Measurements from ENCODE around the gene NDUFA8.
A peak's percentile ranks its signal among the peaks of the same experiment; 100 is the strongest.

NDUFA8 gene

GRCh38 chr9:122184551-122184950 is 25.0 kb upstream of the NDUFA8 start:
- no peak for DNase-seq

DNA sequence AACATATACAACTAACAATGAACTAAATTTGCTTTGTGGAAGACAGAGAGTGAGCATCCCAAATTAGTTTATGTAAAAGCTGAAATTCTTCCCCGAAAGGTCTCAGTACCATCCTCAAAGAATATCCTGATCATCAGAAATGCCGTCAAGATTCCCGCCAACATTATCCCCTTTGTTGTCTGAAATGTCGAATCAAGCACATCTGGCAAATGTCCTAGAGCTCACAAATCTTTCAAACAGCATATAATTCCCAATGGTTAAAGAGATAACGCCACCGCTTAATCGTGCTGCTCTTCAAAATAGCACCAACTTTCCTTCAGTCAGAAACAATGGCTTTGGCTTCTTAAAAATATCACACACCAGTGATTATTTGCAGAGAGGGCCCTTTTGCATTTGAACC is 23.9 kb upstream of the NDUFA8 start:
- DNase-seq = no peak

GRCh38 chr9:122180633-122181032 is 21.1 kb upstream of the NDUFA8 start:
- no peak for DNase-seq

- no peak for DNase-seq
These were observed 20.1 kb upstream of the NDUFA8 start for GRCh38 chr9:122179690-122180074.

GRCh38 chr9:122179054-122179689 is 19.6 kb upstream of the NDUFA8 start:
- no peak for DNase-seq

DNA sequence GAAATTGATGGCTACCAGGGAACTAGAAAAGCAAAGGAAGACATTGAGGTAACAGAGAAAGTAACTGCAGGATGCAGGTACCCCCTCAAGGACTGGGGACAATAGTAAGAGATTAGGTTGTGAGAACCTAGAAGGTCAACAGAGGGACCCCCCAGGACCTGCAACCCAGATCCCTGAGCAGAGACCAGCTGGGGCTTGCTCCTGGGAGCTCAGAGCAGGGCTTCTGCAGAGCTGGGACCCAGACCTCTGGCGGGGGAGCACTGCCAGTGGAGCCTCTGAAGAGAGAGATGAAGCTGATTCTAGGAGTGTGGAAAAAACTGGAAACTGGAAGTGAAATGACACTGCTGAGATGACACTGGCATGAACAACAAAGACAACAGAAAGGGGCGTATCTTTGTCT is 17.3 kb upstream of the NDUFA8 start:
- DNase-seq = no peak

GRCh38 chr9:122173670-122174069 is 14.1 kb upstream of the NDUFA8 start:
- no peak for DNase-seq

GRCh38 chr9:122172131-122172530 is 12.6 kb upstream of the NDUFA8 start:
- no peak for DNase-seq

- no peak for DNase-seq
These were observed 8.8 kb upstream of the NDUFA8 start for GRCh38 chr9:122168356-122168755.

DNA sequence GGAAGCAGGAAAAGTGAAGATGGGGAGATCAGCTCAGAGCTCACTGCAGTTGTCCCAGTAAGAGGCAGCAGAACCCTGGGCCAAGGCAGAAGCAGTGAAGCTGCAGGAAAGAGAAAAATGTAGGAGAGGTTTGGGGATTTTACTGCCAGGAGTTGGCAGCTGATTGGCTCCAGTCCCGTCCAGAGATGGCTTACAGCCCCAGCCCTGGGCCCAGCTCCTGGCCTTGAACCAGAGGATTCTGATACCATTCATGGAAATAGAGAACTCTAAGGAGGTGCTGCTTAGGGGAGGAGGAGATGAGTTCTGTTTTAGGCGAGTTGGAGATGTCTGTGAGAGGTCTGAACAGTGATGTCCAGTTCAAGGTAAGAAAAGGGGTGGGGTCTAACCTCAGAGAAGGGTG is 4.7 kb upstream of the NDUFA8 start:
- DNase-seq = no peak

DNA sequence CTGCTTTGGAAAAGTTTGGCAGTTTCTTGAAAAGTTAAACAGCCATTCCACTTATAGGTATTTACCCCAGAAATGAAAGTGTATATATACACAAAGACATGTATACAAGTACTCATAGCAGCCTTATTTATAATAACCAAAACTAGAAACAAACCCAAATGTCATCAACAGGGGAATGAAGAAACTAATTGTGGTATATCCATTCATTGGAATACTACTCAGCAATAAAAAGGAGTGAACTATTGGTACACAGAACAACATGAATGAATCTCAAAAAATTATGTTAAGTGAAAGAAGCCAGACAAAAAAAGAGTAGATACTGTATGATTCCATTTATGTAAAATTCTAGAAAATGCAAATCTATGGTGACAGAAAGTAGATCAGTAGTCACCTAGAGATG is 2.8 kb upstream of the NDUFA8 start:
- no peak for DNase-seq

- no peak for DNase-seq
These were observed 307 bp upstream of the NDUFA8 start for GRCh38 chr9:122159925-122160246.

DNA sequence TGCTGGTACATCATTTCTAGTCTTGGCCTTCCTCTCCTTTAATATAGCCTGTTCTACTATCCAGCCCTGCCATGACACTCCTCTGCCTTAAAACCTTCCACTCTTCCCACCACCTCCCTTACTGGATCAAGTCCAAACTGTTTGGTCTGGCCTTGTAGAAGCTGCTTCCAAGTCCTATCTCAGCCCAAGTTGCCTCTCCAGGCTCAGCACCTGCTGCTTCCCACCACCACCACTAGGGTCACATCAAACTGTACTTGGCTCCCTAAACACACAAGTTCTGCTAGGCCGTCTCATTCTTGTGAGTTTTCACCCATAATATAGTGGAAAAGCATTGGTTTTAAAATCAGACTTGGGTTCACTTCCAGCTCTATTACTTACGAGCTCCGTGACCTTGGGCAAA is 1.4 kb downstream of the NDUFA8 start:
- peak in 2 of 5 donors; percentile 6 to 41 for DNase-seq

GRCh38 chr9:122155796-122156195 is 3.8 kb downstream of the NDUFA8 start:
- no peak for DNase-seq

- DNase-seq = no peak
These were observed 8.2 kb downstream of the NDUFA8 start for GRCh38 chr9:122151267-122151828.

- DNase-seq = no peak
These were observed 14.1 kb downstream of the NDUFA8 start for GRCh38 chr9:122145592-122145863.

GRCh38 chr9:122144836-122145591 is 14.6 kb downstream of the NDUFA8 start:
- DNase-seq = no peak

GRCh38 chr9:122143876-122144405 is 15.6 kb downstream of the NDUFA8 start:
- DNase-seq = no peak

DNA sequence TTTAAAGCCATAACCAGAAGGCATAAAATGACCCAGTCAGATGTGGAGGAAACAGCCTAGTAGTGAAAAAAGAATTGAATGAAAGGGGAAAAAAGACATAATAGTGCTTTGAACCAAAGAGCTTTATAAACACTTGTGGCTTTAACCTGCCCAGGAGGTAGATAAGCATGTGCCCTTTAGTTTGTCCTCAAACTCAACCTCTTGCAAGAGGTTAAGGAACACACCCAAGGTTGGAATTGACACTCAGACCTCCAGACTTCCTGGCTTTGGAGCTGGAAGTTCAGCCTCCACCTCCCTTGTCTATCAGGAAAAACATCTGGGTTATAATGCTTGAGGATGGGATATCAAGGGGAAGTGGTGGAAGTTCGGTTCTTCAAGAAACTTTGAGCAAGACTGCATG is 16.3 kb downstream of the NDUFA8 start:
- DNase-seq = no peak

DNA sequence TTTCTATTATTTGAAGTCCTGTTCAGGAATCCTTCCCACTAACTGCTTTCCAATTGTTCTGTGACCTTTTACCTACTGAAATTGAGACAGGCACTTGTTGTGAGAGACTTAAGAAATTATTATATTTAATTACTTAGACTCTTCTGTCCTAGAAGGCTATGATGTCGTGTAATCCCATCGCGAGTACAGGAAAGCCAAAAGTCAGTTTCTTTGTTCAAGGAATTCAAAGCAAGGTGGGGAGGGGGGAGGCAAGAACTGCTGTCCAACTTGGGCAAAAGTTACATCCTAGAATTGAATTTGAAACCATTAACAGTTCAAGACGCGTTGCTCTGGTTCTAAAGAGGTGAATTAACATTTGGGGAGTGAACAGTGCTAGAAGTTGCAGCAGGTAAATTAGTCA is 17.9 kb downstream of the NDUFA8 start:
- DNase-seq = no peak

DNA sequence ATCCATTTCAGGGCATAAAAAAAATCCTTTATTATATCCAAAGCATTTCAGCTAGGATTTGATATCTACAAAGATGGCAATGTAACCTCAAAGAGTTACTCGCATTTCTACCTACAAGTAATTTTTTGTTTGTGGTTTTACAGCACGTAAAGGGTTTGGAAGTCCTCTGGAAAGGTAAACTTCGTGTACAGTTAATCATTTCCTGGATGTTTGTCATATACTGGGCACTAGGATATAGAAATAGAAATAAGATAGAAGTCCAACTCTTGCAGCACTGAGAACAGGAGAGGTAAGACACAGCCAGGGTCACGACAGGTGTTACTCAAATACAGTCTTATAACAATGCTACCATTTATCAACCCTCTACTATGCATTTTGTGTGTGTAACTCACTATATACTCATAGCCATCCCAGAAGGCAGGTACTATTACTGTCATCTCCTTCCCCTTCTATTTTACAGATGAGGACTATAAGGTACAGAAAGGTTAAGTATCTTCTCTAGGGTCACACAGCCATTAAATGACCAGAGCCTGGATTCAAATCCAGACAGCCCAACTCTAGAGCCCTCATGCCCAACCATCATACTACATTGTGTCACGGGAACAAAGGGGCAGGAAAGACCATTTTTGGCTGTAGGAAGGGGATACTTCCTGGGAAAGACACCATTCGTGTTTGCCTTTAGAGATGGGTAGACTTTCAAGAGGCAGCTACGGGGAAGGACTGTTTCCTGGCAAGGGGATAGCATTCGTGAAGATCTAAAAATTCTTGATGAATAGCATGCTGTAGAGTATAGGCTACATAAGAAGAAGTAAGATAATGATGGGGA is 19.0 kb downstream of the NDUFA8 start:
- no peak for DNase-seq

- DNase-seq = no peak
These were observed 20.9 kb downstream of the NDUFA8 start for GRCh38 chr9:122138560-122139268.

DNA sequence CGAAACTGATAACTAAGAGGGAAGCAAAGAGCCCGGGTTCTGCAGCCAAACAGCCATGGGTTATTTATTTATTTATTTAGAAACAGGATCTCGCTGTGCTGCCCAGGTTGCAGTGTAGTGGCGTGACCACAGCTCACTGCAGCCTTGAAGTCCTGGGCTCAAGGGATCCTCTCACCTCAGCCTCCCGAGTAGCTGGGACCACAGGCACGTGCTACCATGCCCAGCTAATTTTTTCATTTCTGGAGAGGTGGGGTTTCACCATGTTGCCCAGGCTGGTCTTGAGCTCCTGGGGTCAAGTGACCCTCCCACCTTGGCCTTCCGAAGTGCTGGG is 24.1 kb downstream of the NDUFA8 start:
- no peak for DNase-seq

Data from T-helper 1 cell (primary cell).